Uterus (tissue), 4 donors: Measurements from ENCODE around the gene CNIH2. TPM values are rescaled to one million over a fixed set of nuclear protein-coding genes. Genes with fewer than 3 reads are reported as not detected.

Source experiments
- DNase-seq, 2 donors: peaks; one replicate each; pipeline ENCODE4 v3.0.0-alpha.2; 2019 to 2020
- H3K27ac ChIP-seq, 2 donors: fragments of 200-600 bp; sonication (generic); 1 replicate in 1 of 2; 2 replicates in 1 of 2; pipeline ENCODE4 v1.5.1; 2016 to 2018
- H3K27me3 ChIP-seq, 2 donors: fragments of 200-600 bp; sonication (generic); one replicate each; pipeline ENCODE4 v1.5.1; 2018 to 2019; ENCODE audit warnings: control low read depth in 1 of 2
- H3K36me3 ChIP-seq, 2 donors: fragments of 200-600 bp; sonication (generic); one replicate each; pipeline ENCODE4 v1.5.1; 2019; ENCODE audit warnings: control low read depth in 1 of 2
- H3K4me1 ChIP-seq, 2 donors: fragments of 200-600 bp; sonication (generic); one replicate each; pipeline ENCODE4 v1.5.1; 2018 to 2019; ENCODE audit warnings: control low read depth in 1 of 2
- H3K4me3 ChIP-seq, 2 donors: fragments of 200-600 bp; sonication (generic); 1 replicate in 1 of 2; 2 replicates in 1 of 2; pipeline ENCODE4 v1.5.1; 2018 to 2019; ENCODE audit warnings: mild to moderate bottlenecking in 1 of 2
- H3K9me3 ChIP-seq, 2 donors: fragments of 200-600 bp; sonication (generic); one replicate each; pipeline ENCODE4 v1.5.1; 2019; ENCODE audit warnings: control low read depth in 1 of 2
- POLR2A ChIP-seq, 2 donors: fragments of 450-650 bp; IDR thresholded peaks; one replicate each; pipeline ENCODE4 v1.6.1; 2016; ENCODE audit warnings: antibody characterized with exemption in 2 of 2, mild to moderate bottlenecking in 1 of 2, moderate library complexity in 1 of 2
- intact Hi-C: fragments of 100-400 bp; cut with DNase I; formaldehyde crosslinking; loops from one replicate; pipeline ENCODE4 v1.15.1; 2023; ENCODE audit warnings: low total_unique reads
- total RNA-seq, 4 donors: library from RNA; depleted of rRNA in 3 of 4; stranded (reverse); fragments of >200 nt in 3 of 4; gene quantifications; one replicate each; pipeline versions ENCODE4 v1.1.0 to v1.2.4, GENCODE V29; 2014 to 2023
- TF ChIP-seq, protein P1 (sequence below), 4 experiments: fragments of 200-600 bp in 2 of 4; fragments of 450-650 bp in 2 of 4; sonication (generic) in 2 of 4; IDR thresholded peaks; one replicate each; pipeline ENCODE4 v1.5.1; 2016 to 2019; ENCODE audit warnings: antibody characterized with exemption in 4 of 4, mild to moderate bottlenecking in 2 of 4, moderate library complexity in 1 of 4
- donor health status: DM: yes; HTN: yes; CAD: no.

Gene CNIH2
- total RNA-seq, 4 donors from 2014 or later: 1.2 to 1.5 TPM; not detected in 2

DNA sequence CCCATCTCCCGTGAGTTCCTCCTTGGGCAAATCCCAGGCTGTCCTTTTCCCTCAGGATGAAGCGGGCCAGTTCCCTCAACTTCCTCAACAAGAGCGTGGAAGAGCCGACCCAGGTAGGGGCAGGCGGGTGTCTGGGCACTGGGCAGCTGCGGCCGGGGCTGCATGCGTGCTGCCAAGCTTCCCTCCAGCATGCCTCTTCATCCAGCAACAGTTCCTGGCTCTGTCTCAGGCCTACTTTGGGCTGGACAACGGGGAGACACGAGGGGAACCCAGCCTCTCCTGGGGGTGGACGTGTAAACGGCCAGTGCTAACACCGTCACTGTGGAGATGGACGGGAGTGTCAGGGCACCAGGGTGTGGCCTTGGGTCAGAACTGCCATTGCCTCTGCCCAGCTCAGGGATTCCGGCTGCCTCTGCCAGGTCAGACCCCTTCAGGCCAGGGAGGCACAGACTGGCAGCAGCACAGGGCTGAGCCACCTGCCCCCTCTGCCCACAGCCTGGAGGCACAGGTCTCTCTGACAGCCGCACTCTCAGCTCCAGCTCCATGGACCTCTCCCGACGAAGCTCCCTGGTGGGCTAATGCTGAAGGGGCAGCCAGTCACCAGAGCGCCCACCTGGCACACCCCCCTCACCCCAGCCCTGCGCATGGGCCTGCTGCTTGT, 11.5 kb upstream of the CNIH2 start:
- no peak for DNase-seq
- Histone ChIP-seq H3K4me1 (peaks cover 6 to 14% of the 10 kb centered on the region in 2 donors), H3K27ac (peak overlapping the region; percentile 97), H3K9me3 (no peaks in the 10 kb centered on the region), H3K27me3 (no peaks in the 10 kb centered on the region), H3K4me3 (peak overlapping the region; percentile 59 to 97), H3K36me3 (no peaks in the 10 kb centered on the region)
- no peak for TF ChIP-seq POLR2A (IDR thresholded peaks at IDR 0.05)
- intact Hi-C loops: no loop called here

GRCh38 chr11:66267039-66267378, 11.0 kb upstream of the CNIH2 start:
- H3K4me3 ChIP-seq: peak overlapping the region; percentile 59 to 97
- H3K4me1 ChIP-seq: peaks cover 6 to 14% of the 10 kb centered on the region in 2 donors

GRCh38 chr11:66267379-66268243, 10.4 kb upstream of the CNIH2 start:
- intact Hi-C loops: no loop called here
- Histone ChIP-seq H3K9me3 (no peaks in the 10 kb centered on the region), H3K4me3 (peak overlapping the region; percentile 59 to 97), H3K27me3 (no peaks in the 10 kb centered on the region), H3K36me3 (no peaks in the 10 kb centered on the region), H3K4me1 (peaks cover 6 to 14% of the 10 kb centered on the region in 2 donors), H3K27ac (peak overlapping the region; percentile 97)
- DNase-seq: peak; percentile 92
- peak; percentile 54 to 63 for TF ChIP-seq POLR2A (IDR thresholded peaks at IDR 0.05)
- TF ChIP-seq, protein P1, sequence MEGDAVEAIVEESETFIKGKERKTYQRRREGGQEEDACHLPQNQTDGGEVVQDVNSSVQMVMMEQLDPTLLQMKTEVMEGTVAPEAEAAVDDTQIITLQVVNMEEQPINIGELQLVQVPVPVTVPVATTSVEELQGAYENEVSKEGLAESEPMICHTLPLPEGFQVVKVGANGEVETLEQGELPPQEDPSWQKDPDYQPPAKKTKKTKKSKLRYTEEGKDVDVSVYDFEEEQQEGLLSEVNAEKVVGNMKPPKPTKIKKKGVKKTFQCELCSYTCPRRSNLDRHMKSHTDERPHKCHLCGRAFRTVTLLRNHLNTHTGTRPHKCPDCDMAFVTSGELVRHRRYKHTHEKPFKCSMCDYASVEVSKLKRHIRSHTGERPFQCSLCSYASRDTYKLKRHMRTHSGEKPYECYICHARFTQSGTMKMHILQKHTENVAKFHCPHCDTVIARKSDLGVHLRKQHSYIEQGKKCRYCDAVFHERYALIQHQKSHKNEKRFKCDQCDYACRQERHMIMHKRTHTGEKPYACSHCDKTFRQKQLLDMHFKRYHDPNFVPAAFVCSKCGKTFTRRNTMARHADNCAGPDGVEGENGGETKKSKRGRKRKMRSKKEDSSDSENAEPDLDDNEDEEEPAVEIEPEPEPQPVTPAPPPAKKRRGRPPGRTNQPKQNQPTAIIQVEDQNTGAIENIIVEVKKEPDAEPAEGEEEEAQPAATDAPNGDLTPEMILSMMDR (IDR thresholded peaks at IDR 0.05): peak in 2 of 4 experiments; percentile 10 to 51

More at GRCh38 chr11:66267039-66267378, 11.0 kb upstream of the CNIH2 start:
- peak overlapping the region; percentile 97 for H3K27ac ChIP-seq
- no peak for DNase-seq
- no peaks in the 10 kb centered on the region for H3K27me3 ChIP-seq
- no peaks in the 10 kb centered on the region for H3K36me3 ChIP-seq
- no peaks in the 10 kb centered on the region for H3K9me3 ChIP-seq
- TF ChIP-seq, protein P1 (IDR thresholded peaks at IDR 0.05): no peak
- no peak for TF ChIP-seq POLR2A (IDR thresholded peaks at IDR 0.05)
- intact Hi-C loops: no loop called here

GRCh38 chr11:66268244-66268951, 9.6 kb upstream of the CNIH2 start, which contains the start of gene RAB1B:
RAB1B (plus strand) TSS chr11:66268639; CDS start chr11:66268680, 41 bp downstream.
- no peaks in the 10 kb centered on the region for H3K36me3 ChIP-seq

More at GRCh38 chr11:66268244-66268951, 9.6 kb upstream of the CNIH2 start, which contains the start of gene RAB1B:
- H3K27ac ChIP-seq: peak within 1 kb of the TSS; percentile 97
- DNase-seq: peak; percentile 100
- H3K9me3 ChIP-seq: no peaks in the 10 kb centered on the region
- H3K27me3 ChIP-seq: no peaks in the 10 kb centered on the region
- H3K4me1 ChIP-seq: peaks cover 6 to 14% of the 10 kb centered on the region in 2 donors
- intact Hi-C loops: no loop called here
- H3K4me3 ChIP-seq: peak within 1 kb of the TSS; percentile 59 to 97
- TF ChIP-seq, protein P1 (IDR thresholded peaks at IDR 0.05): peak in 1 of 4 experiments; percentile 2
- peak; percentile 81 to 82 for TF ChIP-seq POLR2A (IDR thresholded peaks at IDR 0.05)
